ENCODE results near the gene LRRC28.

Gene LRRC28

DNA sequence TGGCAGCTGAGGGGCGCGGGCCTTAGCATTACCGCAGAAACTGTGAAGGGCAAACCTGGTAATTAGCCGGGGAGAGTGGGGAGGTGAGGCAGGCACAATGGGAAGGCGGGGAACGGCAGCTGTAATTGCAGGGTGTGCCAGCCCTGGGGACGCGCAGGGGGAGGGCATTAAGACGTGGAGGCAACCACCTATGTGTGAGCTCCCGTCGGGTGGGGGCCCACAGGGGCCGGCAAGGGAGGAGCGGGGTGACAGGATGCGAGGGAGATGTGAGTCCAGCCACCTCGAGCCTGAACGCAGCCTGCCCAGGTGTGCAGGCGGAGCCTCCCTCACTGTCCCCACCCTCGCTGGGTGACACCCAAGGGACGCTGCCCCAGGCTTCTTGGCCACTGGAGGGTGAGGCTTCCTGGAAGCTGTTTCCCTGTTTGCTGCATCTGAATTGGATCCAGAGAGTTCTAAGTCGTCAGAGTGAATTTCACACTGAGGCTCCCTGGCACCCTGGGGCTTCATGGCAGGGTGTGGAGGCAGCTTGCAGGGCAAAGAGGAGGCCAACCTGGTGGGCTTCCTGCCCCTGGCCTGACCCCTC, 183.9 kb downstream of the LRRC28 start:
- no peak for DNase-seq (ENCODE audit: low spot score)

- DNase-seq (ENCODE audit: low spot score), result no peak
Observed at GRCh38 chr15:99435877-99436541, 184.7 kb downstream of the LRRC28 start.

- no peak for DNase-seq (ENCODE audit: low spot score)
Observed at GRCh38 chr15:99436542-99437314, 185.4 kb downstream of the LRRC28 start.

GRCh38 chr15:99437315-99438223, 186.3 kb downstream of the LRRC28 start:
- DNase-seq (ENCODE audit: low spot score), result no peak

- DNase-seq (ENCODE audit: low spot score), result no peak
Observed at GRCh38 chr15:99438224-99438585, 186.9 kb downstream of the LRRC28 start.

- no peak for DNase-seq (ENCODE audit: low spot score)
Observed at GRCh38 chr15:99438691-99439523, 187.6 kb downstream of the LRRC28 start.

- DNase-seq (ENCODE audit: low spot score), result no peak
Observed at GRCh38 chr15:99439524-99439835, 188.2 kb downstream of the LRRC28 start.

DNA sequence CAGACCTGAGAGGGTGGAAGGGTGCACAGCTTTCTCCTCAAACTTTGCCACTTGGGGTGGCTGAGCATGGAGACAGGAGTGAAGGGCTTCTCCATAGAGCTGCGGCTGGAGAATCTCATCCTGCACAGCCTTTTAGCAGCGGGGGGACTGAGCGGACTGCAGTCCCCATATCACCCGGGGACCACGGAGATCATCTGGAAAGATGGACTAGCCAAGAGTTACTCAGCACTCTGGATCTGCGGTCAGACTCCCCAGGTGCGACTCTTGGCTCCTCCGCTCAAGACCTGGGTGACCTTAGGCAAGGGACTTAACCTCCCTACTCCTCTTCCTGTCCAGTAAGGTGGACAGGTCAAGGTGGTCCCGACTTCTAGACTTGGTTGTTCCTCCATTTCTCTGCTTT, 188.7 kb downstream of the LRRC28 start:
- no peak for DNase-seq (ENCODE audit: low spot score)

Data from germinal center (tissue), 1 donor.